Measurements from ENCODE around the gene ZSCAN9. TPM values are rescaled to one million over a fixed set of nuclear protein-coding genes. Genes with fewer than 3 reads are reported as not detected.
A peak's percentile ranks its signal among the peaks of the same experiment; 100 is the strongest.

ZSCAN9 gene
- total and polyA plus RNA-seq, 2 of the 13 experiments (the other 11 are each of a cell fraction or from before 2014, with no cell fraction given), result 14.6 to 17.8 TPM

GRCh38 chr6:28252009-28252975, 27.2 kb downstream of the ZSCAN9 start, which contains the start of gene ZKSCAN4:
ZKSCAN4 (minus strand) TSS chr6:28252269; CDS start chr6:28251980, 289 bp downstream.
- H3K4me2 ChIP-seq (ENCODE audit: low read depth, low read length), result peak within 1 kb of the TSS; percentile 95
- in situ Hi-C loops (cut with HindIII; ENCODE audit: extremely low pct_ligation_motif_present, low pct_unique_long_range_greater_than_20kb), result loop anchor here (5.0 kb wide), 1 partner anchor 115 kb away; no protein-coding TSS in a partner anchor
- peaks cover 27% of the 10 kb centered on the region for H3K4me1 ChIP-seq (ENCODE audit: insufficient read depth, low read length)
- peak; percentile 94 for ATAC-seq
- H4K20me1 ChIP-seq (ENCODE audit: insufficient read depth, low read length), result no peaks in the 10 kb centered on the region
- under 1% methylated on average over 12 of the region's 14 CpGs for whole genome bisulfite sequencing (ENCODE audit: low lambda C conversion rate)
- H3K27me3 ChIP-seq (ENCODE audit: control insufficient read depth in 1 of 2, insufficient read depth in 2 of 2, low read length in 2 of 2), result no peaks in the 10 kb centered on the region; a peak in 1 of 5 replicates
- intact Hi-C loops (cut with micrococcal nuclease; ENCODE audit: unreplicated experiment), result loop anchor here (1.0 kb wide), 7 partner anchors 15 to 116 kb away; partner anchors contain the start of genes PGBD1, ZKSCAN3, ZKSCAN8 and ZSCAN26
- CTCF ChIA-PET (ENCODE audit: low intra/inter-chr PET ratio, low total read pairs), result no interaction called here
- H3K4me3 ChIP-seq (replicated peaks in 1 of 3; ENCODE audit: insufficient read depth in 1 of 3, low read depth in 2 of 3, low read length in 3 of 3), result peak within 1 kb of the TSS; percentile 85 to 98 (median 97)
- peak within 1 kb of the TSS; percentile 99 for H2AFZ ChIP-seq (ENCODE audit: low read length)
- peak; percentile 88 for DNase-seq (ENCODE audit: low spot score)
- H3K79me2 ChIP-seq (ENCODE audit: insufficient read depth, low read length), result peaks cover 11% of the 10 kb centered on the region
- H3K9me3 ChIP-seq (ENCODE audit: low read length), result no peaks in the 10 kb centered on the region
- POLR2A ChIA-PET, result interaction anchor here (0.6 to 3.6 kb wide), 21 partner anchors 12 to 334 kb away, joined by 3 to 67 read pairs (median 5); partner anchors contain the start of genes PGBD1, ZKSCAN3, ZKSCAN8 and ZSCAN16
- peak within 1 kb of the TSS; percentile 30 for H3K27ac ChIP-seq (ENCODE audit: extremely low read length, insufficient read depth, low read length)
- peak within 1 kb of the TSS; percentile 79 for H3K9ac ChIP-seq (ENCODE audit: insufficient read depth, low read depth, low read length)
- H3K36me3 ChIP-seq (replicated peaks in 1 of 2; ENCODE audit: control insufficient read depth in 1 of 2, insufficient read depth in 2 of 2, low read length in 2 of 2), result peaks cover 0 to 9% of the 10 kb centered on the region in 2 experiments; a peak in 1 of 5 replicates
- no TSS peak for BruUV-seq (replicated peaks)
- peak; percentile 89 for FAIRE-seq
- TF ChIP-seq ZNF749 (CRISPR knock-in tag; IDR thresholded peaks at IDR 0.05; ENCODE audit: borderline replicate concordance) (no peak), CEBPG (CRISPR knock-in tag; IDR thresholded peaks at IDR 0.05) (0 out of 2 replicates have a peak, but pooled peaks have one; percentile 12), ZNF572 (CRISPR knock-in tag; IDR thresholded peaks at IDR 0.05) (no peak), SNAI1 (CRISPR knock-in tag; IDR thresholded peaks at IDR 0.05; ENCODE audit: borderline replicate concordance) (no peak), ZNF570 (CRISPR knock-in tag; IDR thresholded peaks at IDR 0.05; ENCODE audit: borderline replicate concordance) (no peak), MTA1 (CRISPR knock-in tag; IDR thresholded peaks at IDR 0.05; ENCODE audit: borderline replicate concordance) (no peak), STAT5B (CRISPR knock-in tag; IDR thresholded peaks at IDR 0.05) (no peak), ZNF563 (CRISPR knock-in tag; IDR thresholded peaks at IDR 0.05) (0 out of 2 replicates have a peak, but pooled peaks have one; percentile 22), ZNF883 (CRISPR knock-in tag; IDR thresholded peaks at IDR 0.05; ENCODE audit: not compliant biosample characterization) (no peak), REXO4 (CRISPR knock-in tag; IDR thresholded peaks at IDR 0.05; ENCODE audit: borderline replicate concordance) (no peak)
- TF ChIP-seq, protein P1, sequence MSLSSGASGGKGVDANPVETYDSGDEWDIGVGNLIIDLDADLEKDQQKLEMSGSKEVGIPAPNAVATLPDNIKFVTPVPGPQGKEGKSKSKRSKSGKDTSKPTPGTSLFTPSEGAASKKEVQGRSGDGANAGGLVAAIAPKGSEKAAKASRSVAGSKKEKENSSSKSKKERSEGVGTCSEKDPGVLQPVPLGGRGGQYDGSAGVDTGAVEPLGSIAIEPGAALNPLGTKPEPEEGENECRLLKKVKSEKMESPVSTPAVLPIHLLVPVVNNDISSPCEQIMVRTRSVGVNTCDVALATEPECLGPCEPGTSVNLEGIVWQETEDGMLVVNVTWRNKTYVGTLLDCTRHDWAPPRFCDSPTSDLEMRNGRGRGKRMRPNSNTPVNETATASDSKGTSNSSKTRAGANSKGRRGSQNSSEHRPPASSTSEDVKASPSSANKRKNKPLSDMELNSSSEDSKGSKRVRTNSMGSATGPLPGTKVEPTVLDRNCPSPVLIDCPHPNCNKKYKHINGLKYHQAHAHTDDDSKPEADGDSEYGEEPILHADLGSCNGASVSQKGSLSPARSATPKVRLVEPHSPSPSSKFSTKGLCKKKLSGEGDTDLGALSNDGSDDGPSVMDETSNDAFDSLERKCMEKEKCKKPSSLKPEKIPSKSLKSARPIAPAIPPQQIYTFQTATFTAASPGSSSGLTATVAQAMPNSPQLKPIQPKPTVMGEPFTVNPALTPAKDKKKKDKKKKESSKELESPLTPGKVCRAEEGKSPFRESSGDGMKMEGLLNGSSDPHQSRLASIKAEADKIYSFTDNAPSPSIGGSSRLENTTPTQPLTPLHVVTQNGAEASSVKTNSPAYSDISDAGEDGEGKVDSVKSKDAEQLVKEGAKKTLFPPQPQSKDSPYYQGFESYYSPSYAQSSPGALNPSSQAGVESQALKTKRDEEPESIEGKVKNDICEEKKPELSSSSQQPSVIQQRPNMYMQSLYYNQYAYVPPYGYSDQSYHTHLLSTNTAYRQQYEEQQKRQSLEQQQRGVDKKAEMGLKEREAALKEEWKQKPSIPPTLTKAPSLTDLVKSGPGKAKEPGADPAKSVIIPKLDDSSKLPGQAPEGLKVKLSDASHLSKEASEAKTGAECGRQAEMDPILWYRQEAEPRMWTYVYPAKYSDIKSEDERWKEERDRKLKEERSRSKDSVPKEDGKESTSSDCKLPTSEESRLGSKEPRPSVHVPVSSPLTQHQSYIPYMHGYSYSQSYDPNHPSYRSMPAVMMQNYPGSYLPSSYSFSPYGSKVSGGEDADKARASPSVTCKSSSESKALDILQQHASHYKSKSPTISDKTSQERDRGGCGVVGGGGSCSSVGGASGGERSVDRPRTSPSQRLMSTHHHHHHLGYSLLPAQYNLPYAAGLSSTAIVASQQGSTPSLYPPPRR (CRISPR knock-in tag; IDR thresholded peaks at IDR 0.05; ENCODE audit: borderline replicate concordance), result no peak; the same call in 1 of the 2 replicates
- TF ChIP-seq, protein P2, sequence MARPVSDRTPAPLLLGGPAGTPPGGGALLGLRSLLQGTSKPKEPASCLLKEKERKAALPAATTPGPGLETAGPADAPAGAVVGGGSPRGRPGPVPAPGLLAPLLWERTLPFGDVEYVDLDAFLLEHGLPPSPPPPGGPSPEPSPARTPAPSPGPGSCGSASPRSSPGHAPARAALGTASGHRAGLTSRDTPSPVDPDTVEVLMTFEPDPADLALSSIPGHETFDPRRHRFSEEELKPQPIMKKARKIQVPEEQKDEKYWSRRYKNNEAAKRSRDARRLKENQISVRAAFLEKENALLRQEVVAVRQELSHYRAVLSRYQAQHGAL (CRISPR knock-in tag; IDR thresholded peaks at IDR 0.05; ENCODE audit: not compliant biosample characterization), result peak; percentile 52
